GM20431 (cell line): ENCODE measurements around the gene NLRC5.
"Not testable (repeated sequence)": the region's sequence is repeated elsewhere in the genome, so short reads cannot be mapped to it uniquely, and the experiment has no call there.

Experiments used
- in situ Hi-C: fragments of 300-500 bp; cut with MseI, MboI; formaldehyde crosslinking; loops from one replicate; pipeline ENCODE4 v1.15.0; 2020; ENCODE audit warnings: low sequenced_read_pairs; ENCODE audit not compliant: unreplicated experiment

The NLRC5 gene

GRCh38 chr16:57091975-57092785 is 102.8 kb downstream of the NLRC5 start, which contains the start of gene CPNE2:
Gene CPNE2 (plus strand): TSS chr16:57092583. CDS start chr16:57110743, 18,160 bp downstream.
- in situ Hi-C loops: loop anchor here (25.0 kb wide), 1 partner anchor 320 kb away; the partner anchor contains the start of gene CCL17

- in situ Hi-C loops: loop anchor here (25.0 kb wide), 1 partner anchor 319 kb away; the partner anchor contains the start of gene CCL17
These were observed 103.5 kb downstream of the NLRC5 start for GRCh38 chr16:57092786-57093411.

GRCh38 chr16:57093666-57094564 is 104.6 kb downstream of the NLRC5 start:
- in situ Hi-C loops: loop anchor here (25.0 kb wide), 1 partner anchor 318 kb away; the partner anchor contains the start of gene CCL17

- in situ Hi-C loops: loop anchor here (25.0 kb wide), 1 partner anchor 317 kb away; the partner anchor contains the start of gene CCL17
These were observed 105.6 kb downstream of the NLRC5 start for GRCh38 chr16:57094911-57095310.

GRCh38 chr16:57096192-57096591 is 106.8 kb downstream of the NLRC5 start:
- in situ Hi-C loops: loop anchor here (25.0 kb wide), 1 partner anchor 316 kb away; the partner anchor contains the start of gene CCL17

GRCh38 chr16:57096793-57097192 is 107.4 kb downstream of the NLRC5 start:
- in situ Hi-C loops: loop anchor here (25.0 kb wide), 1 partner anchor 316 kb away; the partner anchor contains the start of gene CCL17

GRCh38 chr16:57098188-57098841 is 109.0 kb downstream of the NLRC5 start:
- in situ Hi-C loops: loop anchor here (25.0 kb wide), 1 partner anchor 314 kb away; the partner anchor contains the start of gene CCL17

GRCh38 chr16:57099965-57100364 is 110.6 kb downstream of the NLRC5 start:
- in situ Hi-C loops: loop anchor here (25.0 kb wide), 1 partner anchor 312 kb away; the partner anchor contains the start of gene CCL17

- in situ Hi-C loops: no loop called here
These were observed 111.1 kb downstream of the NLRC5 start for GRCh38 chr16:57100445-57100844.

- in situ Hi-C loops: no loop called here
These were observed 113.8 kb downstream of the NLRC5 start for GRCh38 chr16:57102888-57103851.

- in situ Hi-C loops: no loop called here
These were observed 115.3 kb downstream of the NLRC5 start for GRCh38 chr16:57104706-57105105.

GRCh38 chr16:57105184-57105583 is 115.8 kb downstream of the NLRC5 start:
- in situ Hi-C loops: no loop called here

- in situ Hi-C loops: no loop called here
These were observed 117.4 kb downstream of the NLRC5 start for GRCh38 chr16:57106767-57107166.

- in situ Hi-C loops: no loop called here
These were observed 118.1 kb downstream of the NLRC5 start for GRCh38 chr16:57107321-57107922.

GRCh38 chr16:57108432-57108831 is 119.1 kb downstream of the NLRC5 start:
- in situ Hi-C loops: no loop called here

- in situ Hi-C loops: not testable (repeated sequence)
These were observed 120.1 kb downstream of the NLRC5 start for GRCh38 chr16:57109259-57110105.

GRCh38 chr16:57110937-57111336 is 121.6 kb downstream of the NLRC5 start:
- in situ Hi-C loops: no loop called here
